Measurements from ENCODE around the gene FBXL16. TPM values are rescaled to one million over a fixed set of nuclear protein-coding genes. Genes with fewer than 3 reads are reported as not detected.

Gene FBXL16
- total RNA-seq, 1 donor: not detected

GRCh38 chr16:644556-644955 lies 61.0 kb downstream of the FBXL16 start:
- H4K20me1 ChIP-seq (ENCODE audit: insufficient read depth, low read length): peaks cover 7% of the 10 kb centered on the region
- H3K79me2 ChIP-seq (ENCODE audit: insufficient read depth, low read length): peaks cover 36% of the 10 kb centered on the region
- no peaks in the 10 kb centered on the region for H3K9me3 ChIP-seq (ENCODE audit: low read depth, low read length)
- no peak overlapping the region for H3K4me2 ChIP-seq (ENCODE audit: insufficient read depth, low read length)
- H3K27me3 ChIP-seq (ENCODE audit: insufficient read depth, low read length): no peaks in the 10 kb centered on the region
- TF ChIP-seq CTCF (IDR thresholded peaks at IDR 0.05; ENCODE audit: extremely low read depth, low read depth, low read length): no peak
- H3K4me3 ChIP-seq (ENCODE audit: insufficient read depth, low read length): no peak overlapping the region
- no peaks in the 10 kb centered on the region for H3K36me3 ChIP-seq (ENCODE audit: insufficient read depth, low read length)
- no peak overlapping the region for H3K27ac ChIP-seq (ENCODE audit: low read depth, low read length)
- peaks cover 24% of the 10 kb centered on the region for H3K4me1 ChIP-seq (ENCODE audit: insufficient read depth, low read length)
- no peak for DNase-seq (ENCODE audit: insufficient read length, low spot score, missing footprints)
- no peak overlapping the region for H2AFZ ChIP-seq (ENCODE audit: low read length)

GRCh38 chr16:643050-643368 lies 62.6 kb downstream of the FBXL16 start:
- H3K9me3 ChIP-seq (ENCODE audit: low read depth, low read length): no peaks in the 10 kb centered on the region
- H3K4me1 ChIP-seq (ENCODE audit: insufficient read depth, low read length): peaks cover 14% of the 10 kb centered on the region
- H3K36me3 ChIP-seq (ENCODE audit: insufficient read depth, low read length): no peaks in the 10 kb centered on the region
- H3K79me2 ChIP-seq (ENCODE audit: insufficient read depth, low read length): peaks cover 30% of the 10 kb centered on the region
- H3K4me2 ChIP-seq (ENCODE audit: insufficient read depth, low read length): peak overlapping the region; percentile 86
- TF ChIP-seq CTCF (IDR thresholded peaks at IDR 0.05; ENCODE audit: extremely low read depth, low read depth, low read length): no peak
- peak overlapping the region; percentile 83 for H3K4me3 ChIP-seq (ENCODE audit: insufficient read depth, low read length)
- no peaks in the 10 kb centered on the region for H3K27me3 ChIP-seq (ENCODE audit: insufficient read depth, low read length)
- H2AFZ ChIP-seq (ENCODE audit: low read length): no peak overlapping the region
- peaks cover 7% of the 10 kb centered on the region for H4K20me1 ChIP-seq (ENCODE audit: insufficient read depth, low read length)
- H3K27ac ChIP-seq (ENCODE audit: low read depth, low read length): no peak overlapping the region
- no peak for DNase-seq (ENCODE audit: insufficient read length, low spot score, missing footprints)

Other genes with a start within 250 kb of the FBXL16 start
- 25.3 and 27.1 TPM in 2 replicates for gene CAPN15, start 178.1 kb downstream of the FBXL16 start, total RNA-seq
- gene PRR35, start 145.4 kb downstream of the FBXL16 start, total RNA-seq: under 0.01 TPM in 1 of 2 replicates, not detected in the other
- 1.2 and 2.2 TPM in 2 replicates for gene NHLRC4, start 138.8 kb downstream of the FBXL16 start, total RNA-seq
- gene PIGQ, start 135.8 kb downstream of the FBXL16 start, total RNA-seq: 25.6 and 29.0 TPM in 2 replicates
- gene RAB40C, start 115.7 kb downstream of the FBXL16 start, total RNA-seq: 11.2 and 13.3 TPM in 2 replicates
- gene WFIKKN1, start 74.8 kb downstream of the FBXL16 start, total RNA-seq: under 0.01 and 0.36 TPM in 2 replicates
- gene METTL26, start 69.5 kb downstream of the FBXL16 start, total RNA-seq: 72.8 and 76.0 TPM in 2 replicates
- 20.0 and 20.3 TPM in 2 replicates for gene MCRIP2, start 64.0 kb downstream of the FBXL16 start, total RNA-seq
- gene WDR90, start 56.4 kb downstream of the FBXL16 start, total RNA-seq: 10.3 and 19.2 TPM in 2 replicates
- gene RHOT2, start 37.7 kb downstream of the FBXL16 start, total RNA-seq: 35.9 and 42.0 TPM in 2 replicates
- gene RHBDL1, start 30.1 kb downstream of the FBXL16 start, total RNA-seq: 0.88 and 1.1 TPM in 2 replicates
- gene STUB1, start 25.4 kb downstream of the FBXL16 start, total RNA-seq: 88.1 and 102 TPM in 2 replicates
- 48.0 and 48.5 TPM in 2 replicates for gene JMJD8, start 21.5 kb downstream of the FBXL16 start, total RNA-seq
- 8.0 and 8.7 TPM in 2 replicates for gene WDR24, start 15.4 kb downstream of the FBXL16 start, total RNA-seq
- 30.9 and 33.3 TPM in 2 replicates for gene METRN, start 9.3 kb upstream of the FBXL16 start, total RNA-seq
- gene ANTKMT, start 15.3 kb upstream of the FBXL16 start, total RNA-seq: 20.9 and 21.7 TPM in 2 replicates
- 2.1 and 2.2 TPM in 2 replicates for gene CCDC78, start 20.6 kb upstream of the FBXL16 start, total RNA-seq
- gene HAGHL, start 21.3 kb upstream of the FBXL16 start, total RNA-seq: 12.7 and 16.3 TPM in 2 replicates
- gene CIAO3, start 35.2 kb upstream of the FBXL16 start, total RNA-seq: 32.2 and 35.1 TPM in 2 replicates
- gene MSLN, start 54.9 kb upstream of the FBXL16 start, total RNA-seq: under 0.01 and 1.2 TPM in 2 replicates
- 23.3 and 28.2 TPM in 2 replicates for gene RPUSD1, start 82.6 kb upstream of the FBXL16 start, total RNA-seq
- 3.3 and 3.8 TPM in 2 replicates for gene CHTF18, start 82.8 kb upstream of the FBXL16 start, total RNA-seq
- gene GNG13, start 94.9 kb upstream of the FBXL16 start, total RNA-seq: not detected in 2 replicates